Body of pancreas (tissue), 4 donors: ENCODE results near the gene SLC3A2.
"Not testable (repeated sequence)": the region's sequence is repeated elsewhere in the genome, so short reads cannot be mapped to it uniquely, and the experiment has no call there.

Experiments used
- POLR2A ChIP-seq, 3 donors: fragments of 450-650 bp; IDR thresholded peaks; one replicate each; pipeline ENCODE4 v1.6.1; 2016; ENCODE audit warnings: antibody characterized with exemption in 3 of 3, mild to moderate bottlenecking in 2 of 3
- TF ChIP-seq, protein P1 (sequence below), 7 experiments: fragments of 450-650 bp in 4 of 7; fragments of 200-600 bp in 3 of 7; sonication (generic) in 3 of 7; IDR thresholded peaks; one replicate each; pipeline ENCODE4 v1.5.1; 2016 to 2019; ENCODE audit warnings: antibody characterized with exemption in 7 of 7

DNA sequence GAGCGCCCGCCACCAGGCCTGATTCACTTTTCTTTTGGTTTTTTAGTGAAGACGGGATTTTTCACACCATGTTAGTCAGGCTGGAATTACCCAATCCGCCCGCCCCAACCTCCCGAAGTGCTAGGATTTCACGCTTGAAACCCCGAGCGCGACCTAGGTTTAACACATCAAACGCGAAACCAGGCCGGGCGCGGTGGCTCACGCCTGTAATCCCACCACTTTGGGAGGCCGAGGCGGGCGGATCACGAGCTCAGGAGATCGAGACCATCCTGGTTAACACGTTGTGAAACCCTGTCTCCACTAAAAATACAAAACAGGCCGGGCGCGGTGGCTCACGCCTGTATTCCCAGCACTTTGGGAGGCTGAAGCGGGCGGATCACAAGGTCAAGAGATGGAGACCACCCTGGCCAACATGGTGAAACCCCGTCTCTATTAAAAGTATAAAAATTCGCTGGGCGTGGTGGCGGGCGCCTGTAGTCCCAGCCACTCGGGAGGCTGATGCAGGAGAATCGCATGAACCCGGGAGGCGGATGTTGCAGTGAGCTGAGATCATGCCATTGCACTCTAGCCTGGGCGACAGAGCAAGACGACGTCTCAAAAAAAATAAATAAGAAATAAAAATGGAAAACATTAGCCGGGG lies 39.9 kb upstream of the SLC3A2 start:
- TF ChIP-seq, protein P1, sequence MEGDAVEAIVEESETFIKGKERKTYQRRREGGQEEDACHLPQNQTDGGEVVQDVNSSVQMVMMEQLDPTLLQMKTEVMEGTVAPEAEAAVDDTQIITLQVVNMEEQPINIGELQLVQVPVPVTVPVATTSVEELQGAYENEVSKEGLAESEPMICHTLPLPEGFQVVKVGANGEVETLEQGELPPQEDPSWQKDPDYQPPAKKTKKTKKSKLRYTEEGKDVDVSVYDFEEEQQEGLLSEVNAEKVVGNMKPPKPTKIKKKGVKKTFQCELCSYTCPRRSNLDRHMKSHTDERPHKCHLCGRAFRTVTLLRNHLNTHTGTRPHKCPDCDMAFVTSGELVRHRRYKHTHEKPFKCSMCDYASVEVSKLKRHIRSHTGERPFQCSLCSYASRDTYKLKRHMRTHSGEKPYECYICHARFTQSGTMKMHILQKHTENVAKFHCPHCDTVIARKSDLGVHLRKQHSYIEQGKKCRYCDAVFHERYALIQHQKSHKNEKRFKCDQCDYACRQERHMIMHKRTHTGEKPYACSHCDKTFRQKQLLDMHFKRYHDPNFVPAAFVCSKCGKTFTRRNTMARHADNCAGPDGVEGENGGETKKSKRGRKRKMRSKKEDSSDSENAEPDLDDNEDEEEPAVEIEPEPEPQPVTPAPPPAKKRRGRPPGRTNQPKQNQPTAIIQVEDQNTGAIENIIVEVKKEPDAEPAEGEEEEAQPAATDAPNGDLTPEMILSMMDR (IDR thresholded peaks at IDR 0.05) = not testable (repeated sequence)
- not testable (repeated sequence) for TF ChIP-seq POLR2A (IDR thresholded peaks at IDR 0.05)
